ENCODE measurements around the gene MPHOSPH6.
"Not testable (repeated sequence)": the region's sequence is repeated elsewhere in the genome, so short reads cannot be mapped to it uniquely, and the experiment has no call there.

MPHOSPH6 gene

GRCh38 chr16:82113741-82114140, 56.3 kb downstream of the MPHOSPH6 start:
- no peak for DNase-seq

DNA sequence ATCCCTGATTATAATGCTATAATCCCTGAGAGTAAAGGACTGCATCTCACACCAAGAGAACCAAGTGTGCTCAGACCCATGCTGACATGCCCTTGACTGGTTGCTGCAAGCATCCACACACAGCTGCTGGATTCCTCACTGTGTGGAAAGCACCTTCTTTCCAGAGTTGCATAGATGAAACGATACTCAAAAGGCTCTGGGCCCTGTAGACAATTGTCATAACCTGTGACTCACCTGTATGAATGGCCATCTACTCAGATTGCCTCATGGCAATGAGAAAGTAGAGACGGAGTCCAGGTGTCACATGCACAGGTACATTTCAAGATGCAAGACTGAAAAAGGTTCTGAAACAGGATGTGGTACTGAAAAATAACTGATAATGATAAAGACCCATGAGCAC, 58.1 kb downstream of the MPHOSPH6 start:
- DNase-seq, result no peak

DNA sequence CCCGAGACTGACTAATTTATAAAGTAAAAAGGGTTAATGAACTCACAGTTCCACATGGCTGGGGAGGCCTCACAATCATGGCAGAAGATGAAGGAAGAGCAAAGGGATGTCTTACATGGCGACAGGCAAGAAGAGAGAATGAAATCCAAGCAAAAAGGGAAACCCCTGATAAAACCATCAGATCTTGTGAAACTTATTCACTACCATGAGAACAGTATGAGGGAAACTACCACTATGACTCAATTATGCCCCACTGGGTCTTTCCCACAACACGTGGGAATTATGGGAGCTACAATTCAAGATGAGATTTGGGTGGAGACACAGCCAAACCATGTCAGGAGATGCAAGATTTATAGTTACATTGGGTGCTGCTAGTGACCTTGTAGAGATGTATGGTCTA, 60.8 kb downstream of the MPHOSPH6 start:
- DNase-seq, result not testable (repeated sequence)

GRCh38 chr16:82108774-82109173, 61.2 kb downstream of the MPHOSPH6 start:
- DNase-seq, result no peak

DNA sequence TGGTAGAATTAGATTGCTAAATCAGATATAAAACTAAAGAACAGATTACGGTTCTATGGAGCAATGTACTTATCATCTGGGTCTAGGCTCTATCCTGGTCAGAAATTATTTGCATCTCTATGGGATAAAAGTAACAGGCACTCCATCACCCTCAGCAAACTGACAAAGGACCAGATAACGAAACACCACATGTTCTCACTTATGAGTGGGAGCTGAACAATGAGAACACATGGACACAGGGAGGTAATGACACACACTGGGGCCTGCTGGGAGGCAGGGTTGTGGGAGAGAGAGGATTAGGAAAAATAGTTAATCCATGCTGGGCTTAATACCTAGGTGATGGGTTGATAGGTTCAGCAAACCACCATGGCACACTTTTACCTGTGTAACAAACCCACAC, 61.9 kb downstream of the MPHOSPH6 start:
- DNase-seq, result no peak

DNA sequence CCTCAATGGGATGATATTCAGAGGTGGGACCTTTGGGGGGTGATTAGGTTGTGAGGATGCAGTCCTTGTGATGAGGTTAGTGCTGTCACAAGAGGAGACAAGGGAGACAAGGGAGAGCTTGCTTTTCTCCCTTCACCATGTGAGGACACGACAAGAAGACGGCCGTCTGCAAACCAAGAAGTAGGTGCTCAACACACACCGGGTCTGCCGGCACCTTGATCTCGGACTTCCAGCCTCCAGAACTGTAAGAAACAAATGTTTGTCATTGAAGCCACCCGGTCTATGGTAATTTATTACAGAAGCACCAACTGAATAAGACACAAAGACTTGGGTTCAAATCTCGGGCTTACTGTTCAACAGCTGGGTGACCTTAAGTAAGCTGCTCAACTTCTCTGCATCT, 64.9 kb downstream of the MPHOSPH6 start:
- no peak for DNase-seq
